CD4-positive, alpha-beta T cell treated with Interleukin-4 for 4 hours (primary cell): ENCODE data around the gene DGLUCY.
A peak's percentile ranks its signal among the peaks of the same experiment; 100 is the strongest.
"Not testable (repeated sequence)": the region's sequence is repeated elsewhere in the genome, so short reads cannot be mapped to it uniquely, and the experiment has no call there.

Experiments used
- DNase-seq: peaks from one replicate; pipeline ENCODE4 v3.0.0-alpha.2; 2020

DGLUCY gene

GRCh38 chr14:91113829-91114078 lies at the start of gene DGLUCY:
Gene DGLUCY (plus strand): TSS chr14:91114073. CDS start chr14:91160295, 46,222 bp downstream.
- DNase-seq, result no peak

- no peak for DNase-seq
Measured at GRCh38 chr14:91065266-91065665, 48.6 kb upstream of the DGLUCY start.

- DNase-seq, result peak; percentile 62
Measured at GRCh38 chr14:91067186-91067585, 46.7 kb upstream of the DGLUCY start.

- no peak for DNase-seq
Measured at GRCh38 chr14:91068642-91069041, 45.2 kb upstream of the DGLUCY start.

GRCh38 chr14:91070572-91070971 lies 43.3 kb upstream of the DGLUCY start:
- DNase-seq, result no peak

- no peak for DNase-seq
Measured at GRCh38 chr14:91075553-91075952, 38.3 kb upstream of the DGLUCY start.

- peak; percentile 66 for DNase-seq
Measured at GRCh38 chr14:91078095-91078737, 35.7 kb upstream of the DGLUCY start.

GRCh38 chr14:91080071-91080470 lies 33.8 kb upstream of the DGLUCY start:
- no peak for DNase-seq

GRCh38 chr14:91082282-91082681 lies 31.6 kb upstream of the DGLUCY start:
- no peak for DNase-seq

- DNase-seq, result no peak
Measured at GRCh38 chr14:91084516-91084915, 29.4 kb upstream of the DGLUCY start.

- DNase-seq, result not testable (repeated sequence)
Measured at GRCh38 chr14:91087470-91087869, 26.4 kb upstream of the DGLUCY start.

- no peak for DNase-seq
Measured at GRCh38 chr14:91088585-91089235, 25.2 kb upstream of the DGLUCY start.

- no peak for DNase-seq
Measured at GRCh38 chr14:91089958-91090535, 23.8 kb upstream of the DGLUCY start.

GRCh38 chr14:91090743-91091142 lies 23.1 kb upstream of the DGLUCY start:
- DNase-seq, result no peak

- no peak for DNase-seq
Measured at GRCh38 chr14:91092073-91092472, 21.8 kb upstream of the DGLUCY start.

- DNase-seq, result not testable (repeated sequence)
Measured at GRCh38 chr14:91093743-91094472, 20.0 kb upstream of the DGLUCY start.

GRCh38 chr14:91094772-91095171 lies 19.1 kb upstream of the DGLUCY start:
- DNase-seq, result no peak

GRCh38 chr14:91095178-91095577 lies 18.7 kb upstream of the DGLUCY start:
- no peak for DNase-seq

GRCh38 chr14:91097657-91098056 lies 16.2 kb upstream of the DGLUCY start:
- DNase-seq, result not testable (repeated sequence)

- DNase-seq, result no peak
Measured at GRCh38 chr14:91098591-91098990, 15.3 kb upstream of the DGLUCY start.

- DNase-seq, result no peak
Measured at GRCh38 chr14:91100102-91100501, 13.8 kb upstream of the DGLUCY start.

GRCh38 chr14:91103116-91103515 lies 10.8 kb upstream of the DGLUCY start:
- no peak for DNase-seq

GRCh38 chr14:91108941-91109611 lies 4.8 kb upstream of the DGLUCY start:
- peak; percentile 69 for DNase-seq
